HepG2 (cell line): ENCODE measurements around the gene DCTN2. TPM values are rescaled to one million over a fixed set of nuclear protein-coding genes. Genes with fewer than 3 reads are reported as not detected.
"Not testable (repeated sequence)": the region's sequence is repeated elsewhere in the genome, so short reads cannot be mapped to it uniquely, and the experiment has no call there.

Experiments
- ATAC-seq: fragments of 200-7000 bp; cut with Tn5 transposase; 3 replicates; pipeline ENCODE4 v1.9.1; 2020; ENCODE audit warnings: mild to moderate bottlenecking, moderate library complexity
- BruUV-seq: library from RNA; stranded (reverse); fragments of 400-500 nt; replicated peaks from 2 replicates; lab custom pipeline; 2021; lab: Mats Ljungman, UMichigan
- CTCF ChIA-PET: fragments of 300-600 bp; formaldehyde crosslinking; extraction: SDS; loops from one replicate; lab custom pipeline; 2021; ENCODE audit warnings: low total read pairs, inconsistent platforms, low intra/inter-chr PET ratio; lab: Yijun Ruan, JAX
- POLR2A ChIA-PET: fragments of 350-600 bp; sonication (Branson Sonifier 250); formaldehyde crosslinking; loops from one replicate; lab custom pipeline; 2020; ENCODE audit warnings: antibody characterized with exemption, inconsistent platforms; lab: Yijun Ruan, JAX
- DNase-seq: peaks from one replicate; pipeline ENCODE4 v3.0.0-alpha.2; 2015; ENCODE audit warnings: low spot score
- FAIRE-seq: peaks from 3 replicates; lab custom pipeline; 2011; peaks lifted over from hg19 to GRCh38; lab: Jason Lieb, UNC
- H2AFZ ChIP-seq: one replicate; pipeline ENCODE4 v1.6.1; 2011; ENCODE audit warnings: low read length, inconsistent platforms
- H3K27ac ChIP-seq: fragments of 300-600 bp; 3 replicates; pipeline ENCODE4 v1.8.0; 2011; ENCODE audit warnings: mixed run types, mild to moderate bottlenecking, mixed read lengths, low read length, inconsistent platforms; ENCODE audit not compliant: insufficient read depth; ENCODE audit errors: extremely low read length
- H3K27me3 ChIP-seq, 2 experiments: fragments of 200-600 bp in 1 of 2; 2 replicates in 1 of 2; 3 replicates in 1 of 2; pipeline versions ENCODE4 v1.6.0 to v1.8.0; 2011; ENCODE audit warnings: low read length in 2 of 2, mild to moderate bottlenecking in 2 of 2, moderate library complexity in 2 of 2, inconsistent platforms in 1 of 2; ENCODE audit not compliant: insufficient read depth in 2 of 2, control insufficient read depth in 1 of 2
- H3K36me3 ChIP-seq, 2 experiments: fragments of 200-600 bp in 1 of 2; replicated peaks in 1 of 2; 2 replicates in 1 of 2; 3 replicates in 1 of 2; pipeline versions ENCODE4 v1.5.1 to v1.8.0; 2011; ENCODE audit warnings: low read length in 2 of 2, inconsistent platforms in 1 of 2; ENCODE audit not compliant: insufficient read depth in 2 of 2, control insufficient read depth in 1 of 2
- H3K4me1 ChIP-seq: 2 replicates; pipeline ENCODE4 v1.5.1; 2012; ENCODE audit warnings: low read length, inconsistent platforms; ENCODE audit not compliant: insufficient read depth
- H3K4me2 ChIP-seq: 2 replicates; pipeline ENCODE4 v1.6.0; 2011; ENCODE audit warnings: low read depth, low read length, inconsistent platforms
- H3K4me3 ChIP-seq, 3 experiments: fragments of 200-600 bp in 1 of 3; sonication (generic), shearing (Covaris generic) in 1 of 3; replicated peaks in 1 of 3; 2 replicates each; pipeline ENCODE4 v1.5.1; 2011 to 2016; ENCODE audit warnings: low read length in 3 of 3, inconsistent platforms in 2 of 3, low read depth in 2 of 3, mild to moderate bottlenecking in 2 of 3, control low read depth in 1 of 3, mixed read lengths in 1 of 3; ENCODE audit not compliant: insufficient read depth in 1 of 3
- H3K79me2 ChIP-seq: one replicate; pipeline ENCODE4 v1.6.1; 2011; ENCODE audit warnings: low read length, inconsistent platforms; ENCODE audit not compliant: insufficient read depth
- H3K9ac ChIP-seq: 2 replicates; pipeline ENCODE4 v1.6.0; 2011; ENCODE audit warnings: mild to moderate bottlenecking, low read depth, low read length, inconsistent platforms; ENCODE audit not compliant: insufficient read depth
- H3K9me3 ChIP-seq: 2 replicates; pipeline ENCODE4 v1.5.1; 2012; ENCODE audit warnings: mild to moderate bottlenecking, low read length
- H4K20me1 ChIP-seq: 2 replicates; pipeline ENCODE4 v1.6.0; 2011; ENCODE audit warnings: inconsistent platforms, mild to moderate bottlenecking, low read length, moderate library complexity; ENCODE audit not compliant: insufficient read depth
- CEBPB ChIP-seq: IDR thresholded peaks from 2 replicates; pipeline ENCODE4 v1.6.1; 2011; ENCODE audit warnings: low read depth, low read length, improper control_type of control experiment, borderline replicate concordance
- POLR2G ChIP-seq: fragments of 200-400 bp; formaldehyde crosslinking; IDR thresholded peaks from 2 replicates; pipeline ENCODE4 v1.6.1; 2018; ENCODE audit warnings: mild to moderate bottlenecking, low read depth, low read length, moderate library complexity
- RBFOX2 ChIP-seq: fragments of 200-400 bp; formaldehyde crosslinking; IDR thresholded peaks from 2 replicates; pipeline ENCODE4 v1.6.1; 2017; ENCODE audit warnings: low read depth, mild to moderate bottlenecking, low read length
- ZBTB38 ChIP-seq: sonication (generic); formaldehyde crosslinking; IDR thresholded peaks from 2 replicates; pipeline ENCODE4 v1.5.1; 2020; ENCODE audit warnings: mild to moderate bottlenecking, missing genetic modification reagents
- ZNF816 ChIP-seq: sonication (generic); formaldehyde crosslinking; IDR thresholded peaks from 2 replicates; pipeline ENCODE4 v1.8.0; 2022; ENCODE audit warnings: missing genetic modification reagents, mild to moderate bottlenecking, borderline replicate concordance
- WGBS: methylation state at CpG from one replicate; pipeline ENCODE4 v1.1.6; 2017; ENCODE audit warnings: low lambda C conversion rate; 5-methylcytosine and 5-hydroxymethylcytosine counted together
- in situ Hi-C: cut with HindIII; loops from 2 replicates; pipeline ENCODE4 v1.10.0; 2017; ENCODE audit warnings: low pct_unique_long_range_greater_than_20kb; ENCODE audit not compliant: extremely low pct_ligation_motif_present
- intact Hi-C: fragments of 100-400 bp; cut with micrococcal nuclease; formaldehyde crosslinking; loops from one replicate; pipeline ENCODE4 v1.10.0; 2022; ENCODE audit not compliant: unreplicated experiment
- polyA plus RNA-seq, 8 experiments: library from polyadenylated mRNA; depleted of rRNA in 3 of 8; stranded (reverse) in 7 of 8; unstranded in 1 of 8; fragments of >200 nt; fragmentation: Illumina TruSeq in 4 of 8; extraction: Trizol in 4 of 8; gene quantifications; 2 replicates each; pipeline versions ENCODE4 v1.2.1 to v1.2.3, GENCODE V29; 2011 to 2016; ENCODE audit warnings: low read depth in 4 of 8, missing spikeins in 1 of 8, mixed read lengths in 1 of 8; ENCODE audit not compliant: insufficient read depth in 1 of 8
- total RNA-seq, 5 experiments: library from RNA; depleted of rRNA; stranded (reverse); fragments of >200 nt; fragmentation: Illumina TruSeq; extraction: Trizol; gene quantifications; 2 replicates each; pipeline ENCODE4 v1.2.3, GENCODE V29; 2016; ENCODE audit warnings: low read depth in 1 of 5
- TF ChIP-seq, protein P1 (sequence below): sonication (generic); formaldehyde crosslinking; IDR thresholded peaks from 2 replicates; pipeline ENCODE4 v1.8.0; 2022; ENCODE audit warnings: low read depth, missing genetic modification reagents

The DCTN2 gene
- total and polyA plus RNA-seq, 2 of the 13 experiments (the other 11 are each of a cell fraction or from before 2014, with no cell fraction given): 72.0 to 77.4 TPM

GRCh38 chr12:57518176-57518919 is 28.6 kb downstream of the DCTN2 start (continued):
- TF ChIP-seq, protein P1, sequence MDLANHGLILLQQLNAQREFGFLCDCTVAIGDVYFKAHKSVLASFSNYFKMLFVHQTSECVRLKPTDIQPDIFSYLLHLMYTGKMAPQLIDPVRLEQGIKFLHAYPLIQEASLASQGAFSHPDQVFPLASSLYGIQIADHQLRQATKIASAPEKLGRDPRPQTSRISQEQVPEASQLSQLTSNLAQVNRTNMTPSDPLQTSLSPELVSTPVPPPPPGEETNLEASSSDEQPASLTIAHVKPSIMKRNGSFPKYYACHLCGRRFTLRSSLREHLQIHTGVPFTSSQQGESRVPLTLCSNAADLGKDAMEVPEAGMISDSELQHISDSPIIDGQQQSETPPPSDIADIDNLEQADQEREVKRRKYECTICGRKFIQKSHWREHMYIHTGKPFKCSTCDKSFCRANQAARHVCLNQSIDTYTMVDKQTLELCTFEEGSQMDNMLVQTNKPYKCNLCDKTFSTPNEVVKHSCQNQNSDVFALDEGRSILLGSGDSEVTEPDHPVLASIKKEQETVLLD (CRISPR knock-in tag): no peak
- TF ChIP-seq CEBPB: 0 out of 2 replicates have a peak, but pooled peaks have one; percentile 44
- no peak for TF ChIP-seq ZNF816
- TF ChIP-seq ZBTB38: no peak

GRCh38 chr12:57517718-57518117 is 29.3 kb downstream of the DCTN2 start:
- BruUV-seq, H3K9me3 ChIP-seq, in situ Hi-C loops, H3K27ac ChIP-seq, intact Hi-C loops, DNase-seq, H2AFZ ChIP-seq, FAIRE-seq, H3K27me3 ChIP-seq, ATAC-seq, CTCF ChIA-PET, H3K4me3 ChIP-seq: not testable (repeated sequence)
- H3K79me2 ChIP-seq: peaks cover 24% of the 10 kb centered on the region
- peaks cover 31% of the 10 kb centered on the region for H3K4me1 ChIP-seq
- peak; percentile 21; the same call in 1 of the 2 replicates for TF ChIP-seq POLR2G
- TF ChIP-seq RBFOX2: peak; percentile 63
- peaks cover 35% of the 10 kb centered on the region for H4K20me1 ChIP-seq
- H3K36me3 ChIP-seq: peaks cover 20 to 46% of the 10 kb centered on the region in 2 experiments
- POLR2A ChIA-PET: interaction anchor here (1.0 to 7.8 kb wide), 9 partner anchors 14 to 83 kb away, joined by 3 to 90 read pairs (median 4); partner anchors contain the start of genes DCTN2, INHBC and PIP4K2C
- peak overlapping the region; percentile 100; the same call in 1 of the 2 replicates for H3K9ac ChIP-seq
- 93% methylated on average over 10 of the region's 10 CpGs for WGBS
- peak overlapping the region; percentile 85; the same call in 1 of the 2 replicates for H3K4me2 ChIP-seq
